Measurements from ENCODE around the gene NRM. TPM values are rescaled to one million over a fixed set of nuclear protein-coding genes. Genes with fewer than 3 reads are reported as not detected.

Gene NRM
- total RNA-seq, result 10 to 100 TPM in 1 of 4 donors, 1 to 10 TPM in 2, not detected in 1; 2.7 to 13.8 (median 2.7) TPM

GRCh38 chr6:30690403-30691207, at the start of gene NRM:
TSS of gene NRM (minus strand) at chr6:30690984. CDS start at chr6:30690974, 10 bp downstream.
- peaks cover 6 to 46% (median 28%) of the 10 kb centered on the region in 4 donors for H3K4me1 ChIP-seq
- in situ Hi-C loops (cut with MboI; ENCODE audit: low pct_ligation_motif_present in 1 of 4, low pct_unique_long_range_greater_than_20kb in 1 of 4, low sequenced_read_pairs in 3 of 4), result no loop called here
- 0 to 1% methylated on average over 10 to 34 of the region's 40 CpGs for WGBS, 2 donors (ENCODE audit: low coverage in 1 of 2)
- no peaks in the 10 kb centered on the region for H3K36me3 ChIP-seq
- peak within 1 kb of the TSS; percentile 36 to 82 (median 59) for H3K4me3 ChIP-seq
- H3K27ac ChIP-seq, result peak within 1 kb of the TSS; percentile 93 to 99 (median 96)
- H3K27me3 ChIP-seq, result no peaks in the 10 kb centered on the region
- no peak for TF ChIP-seq EP300 (IDR thresholded peaks at IDR 0.05; ENCODE audit: low read depth)
- TF ChIP-seq POLR2A (IDR thresholded peaks at IDR 0.05), result peak; percentile 27
- peak; percentile 65 to 66 (median 65) for TF ChIP-seq POLR2AphosphoS5 (IDR thresholded peaks at IDR 0.05)
- peak; percentile 90 for DNase-seq
- intact Hi-C loops (cut with DNase I; ENCODE audit: low total_unique reads), result no loop called here
- H3K9me3 ChIP-seq, result no peaks in the 10 kb centered on the region

DNA sequence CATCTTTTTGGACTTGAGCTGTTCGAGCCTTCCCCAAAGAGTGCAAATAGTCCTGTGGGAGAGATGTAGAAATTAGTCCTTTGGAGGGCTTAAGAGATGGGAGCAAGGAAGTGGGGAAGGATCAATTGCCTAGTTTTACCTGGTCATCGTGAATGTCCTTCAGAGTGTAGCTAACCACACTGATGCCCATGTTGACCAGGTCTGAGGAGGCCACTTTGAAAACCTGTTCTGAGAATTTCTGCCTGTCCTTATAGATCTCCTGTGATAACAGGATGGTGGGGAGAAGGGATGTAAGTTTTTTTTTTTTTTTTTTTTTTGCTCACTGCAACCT, 49.7 kb upstream of the NRM start:
- Histone ChIP-seq H3K27me3 (no peaks in the 10 kb centered on the region), H3K9me3 (no peaks in the 10 kb centered on the region), H3K4me3 (no peak overlapping the region), H3K36me3 (peaks cover 0 to 33% (median 11%) of the 10 kb centered on the region in 4 donors), H3K4me1 (peaks cover 26 to 72% (median 38%) of the 10 kb centered on the region in 4 donors), H3K27ac (peak overlapping the region in 3 of 4 donors; percentile 1 to 98 (median 11))
- TF ChIP-seq POLR2AphosphoS5 (IDR thresholded peaks at IDR 0.05) (no peak), EP300 (IDR thresholded peaks at IDR 0.05; ENCODE audit: low read depth) (no peak), POLR2A (IDR thresholded peaks at IDR 0.05) (no peak)
- TF ChIP-seq, protein P1, sequence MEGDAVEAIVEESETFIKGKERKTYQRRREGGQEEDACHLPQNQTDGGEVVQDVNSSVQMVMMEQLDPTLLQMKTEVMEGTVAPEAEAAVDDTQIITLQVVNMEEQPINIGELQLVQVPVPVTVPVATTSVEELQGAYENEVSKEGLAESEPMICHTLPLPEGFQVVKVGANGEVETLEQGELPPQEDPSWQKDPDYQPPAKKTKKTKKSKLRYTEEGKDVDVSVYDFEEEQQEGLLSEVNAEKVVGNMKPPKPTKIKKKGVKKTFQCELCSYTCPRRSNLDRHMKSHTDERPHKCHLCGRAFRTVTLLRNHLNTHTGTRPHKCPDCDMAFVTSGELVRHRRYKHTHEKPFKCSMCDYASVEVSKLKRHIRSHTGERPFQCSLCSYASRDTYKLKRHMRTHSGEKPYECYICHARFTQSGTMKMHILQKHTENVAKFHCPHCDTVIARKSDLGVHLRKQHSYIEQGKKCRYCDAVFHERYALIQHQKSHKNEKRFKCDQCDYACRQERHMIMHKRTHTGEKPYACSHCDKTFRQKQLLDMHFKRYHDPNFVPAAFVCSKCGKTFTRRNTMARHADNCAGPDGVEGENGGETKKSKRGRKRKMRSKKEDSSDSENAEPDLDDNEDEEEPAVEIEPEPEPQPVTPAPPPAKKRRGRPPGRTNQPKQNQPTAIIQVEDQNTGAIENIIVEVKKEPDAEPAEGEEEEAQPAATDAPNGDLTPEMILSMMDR (IDR thresholded peaks at IDR 0.05), result no peak
- 86 to 100% methylated on average over 1 to 2 of the region's 2 CpGs for WGBS, 2 donors (ENCODE audit: low coverage in 1 of 2)
- DNase-seq, result no peak
- in situ Hi-C loops (cut with MboI; ENCODE audit: low pct_ligation_motif_present in 1 of 4, low pct_unique_long_range_greater_than_20kb in 1 of 4, low sequenced_read_pairs in 3 of 4), result loop anchor here in 2 of 4 donors (10.0 to 25.0 kb wide), 2 partner anchors 84 to 147 kb away; partner anchors contain the start of gene DDR1 (in 2 of the 2)
- intact Hi-C loops (cut with DNase I; ENCODE audit: low total_unique reads), result loop anchor here (5.0 kb wide), 2 partner anchors 87 to 137 kb away; no protein-coding TSS in a partner anchor

GRCh38 chr6:30738532-30738931, 47.7 kb upstream of the NRM start:
- no peak for TF ChIP-seq EP300 (IDR thresholded peaks at IDR 0.05; ENCODE audit: low read depth)
- TF ChIP-seq POLR2A (IDR thresholded peaks at IDR 0.05), result no peak
- TF ChIP-seq, protein P1 (IDR thresholded peaks at IDR 0.05), result no peak
- TF ChIP-seq POLR2AphosphoS5 (IDR thresholded peaks at IDR 0.05), result no peak
- no peak for DNase-seq
- intact Hi-C loops (cut with DNase I; ENCODE audit: low total_unique reads), result no loop called here
- H3K4me3 ChIP-seq, result no peak overlapping the region
- no peaks in the 10 kb centered on the region for H3K9me3 ChIP-seq
- WGBS, 2 donors (ENCODE audit: low coverage in 1 of 2), result 82 to 85% methylated on average over 6 of the region's 6 CpGs
- peaks cover 22 to 65% (median 30%) of the 10 kb centered on the region in 4 donors for H3K4me1 ChIP-seq
- H3K27ac ChIP-seq, result peak overlapping the region in 2 of 4 donors; percentile 69 to 77
- in situ Hi-C loops (cut with MboI; ENCODE audit: low pct_ligation_motif_present in 1 of 4, low pct_unique_long_range_greater_than_20kb in 1 of 4, low sequenced_read_pairs in 3 of 4), result loop anchor here in 3 of 4 donors (10.0 to 25.0 kb wide), 2 partner anchors 86 to 149 kb away; partner anchors contain the start of gene DDR1 (in 2 of the 3)
- no peaks in the 10 kb centered on the region for H3K27me3 ChIP-seq
- H3K36me3 ChIP-seq, result peaks cover 0 to 44% (median 18%) of the 10 kb centered on the region in 4 donors

DNA sequence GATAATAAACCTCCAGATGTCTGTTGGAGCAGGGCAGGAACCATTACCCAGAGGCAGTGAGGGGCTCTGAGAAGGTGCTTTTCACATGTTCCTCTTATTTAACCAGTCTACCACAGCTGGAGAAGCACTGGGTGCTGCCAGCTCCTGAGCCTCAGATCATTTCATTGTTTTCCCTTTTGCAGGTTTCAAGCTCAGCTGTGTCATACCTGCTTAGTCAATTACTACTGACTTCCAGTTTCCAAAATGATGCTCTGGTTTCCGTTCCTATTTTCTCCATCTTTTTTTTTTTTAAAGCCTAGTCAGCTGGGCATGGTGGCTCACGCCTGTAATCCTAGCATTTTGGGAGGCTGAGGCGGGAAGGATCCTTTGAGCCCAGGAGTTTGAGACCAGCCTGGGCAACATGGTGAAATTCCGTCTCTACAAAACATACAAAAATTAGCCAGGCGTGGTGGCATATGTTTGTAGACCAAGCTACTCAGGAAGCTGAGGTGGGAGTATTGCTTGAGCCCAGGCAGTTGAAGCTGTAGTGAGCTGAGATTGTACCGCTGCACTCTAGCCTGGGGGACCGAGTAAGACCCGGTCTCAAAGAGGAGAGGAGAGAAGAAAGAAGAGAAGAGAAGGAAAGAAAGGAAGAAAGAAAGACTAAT, 45.0 kb upstream of the NRM start:
- intact Hi-C loops (cut with DNase I; ENCODE audit: low total_unique reads), result no loop called here
- Histone ChIP-seq H3K27me3 (no peaks in the 10 kb centered on the region), H3K27ac (no peak overlapping the region), H3K4me3 (no peak overlapping the region), H3K4me1 (peaks cover 17 to 65% (median 22%) of the 10 kb centered on the region in 4 donors), H3K9me3 (no peaks in the 10 kb centered on the region), H3K36me3 (peaks cover 0 to 62% (median 22%) of the 10 kb centered on the region in 4 donors)
- TF ChIP-seq, protein P1 (IDR thresholded peaks at IDR 0.05), result no peak
- TF ChIP-seq POLR2A (IDR thresholded peaks at IDR 0.05) (no peak), POLR2AphosphoS5 (IDR thresholded peaks at IDR 0.05) (no peak), EP300 (IDR thresholded peaks at IDR 0.05; ENCODE audit: low read depth) (no peak)
- no peak for DNase-seq
- in situ Hi-C loops (cut with MboI; ENCODE audit: low pct_ligation_motif_present in 1 of 4, low pct_unique_long_range_greater_than_20kb in 1 of 4, low sequenced_read_pairs in 3 of 4), result loop anchor here in 3 of 4 donors (10.0 to 25.0 kb wide), 2 partner anchors 89 to 152 kb away; partner anchors contain the start of gene DDR1 (in 2 of the 3)
- 73 to 78% methylated on average over 4 to 8 of the region's 8 CpGs for WGBS, 2 donors (ENCODE audit: low coverage in 1 of 2)

Data from transverse colon (tissue), 4 donors.